Fibroblast of lung (primary cell): ENCODE results near the gene ZPR1. TPM values are rescaled to one million over a fixed set of nuclear protein-coding genes. Genes with fewer than 3 reads are reported as not detected.

Source experiments
- DNase-seq, 2 donors: peaks; one replicate each; pipeline versions ENCODE4 v3.0.0 to v3.0.0-alpha.2; 2010; ENCODE audit warnings: low read depth in 2 of 2
- H2AFZ ChIP-seq: 2 replicates; pipeline ENCODE4 v1.5.1; 2012; ENCODE audit warnings: low read length, control low read depth, inconsistent platforms
- H3K27ac ChIP-seq: 2 replicates; pipeline ENCODE4 v1.5.1; 2011; ENCODE audit warnings: low read length, control low read depth; ENCODE audit not compliant: insufficient read depth
- H3K27me3 ChIP-seq: 2 replicates; pipeline ENCODE4 v1.5.1; 2011; ENCODE audit warnings: mild to moderate bottlenecking, low read length; ENCODE audit not compliant: control insufficient read depth, insufficient read depth
- H3K36me3 ChIP-seq: 2 replicates; pipeline ENCODE4 v1.5.1; 2011; ENCODE audit warnings: low read length; ENCODE audit not compliant: control insufficient read depth, insufficient read depth
- H3K4me1 ChIP-seq: 2 replicates; pipeline ENCODE4 v1.5.1; 2011; ENCODE audit warnings: low read length; ENCODE audit not compliant: control insufficient read depth, insufficient read depth; ENCODE audit errors: extremely low read depth
- H3K4me2 ChIP-seq: 2 replicates; pipeline ENCODE4 v1.5.1; 2011; ENCODE audit warnings: low read length, control low read depth; ENCODE audit not compliant: insufficient read depth; ENCODE audit errors: extremely low read depth
- H3K4me3 ChIP-seq, 4 experiments: fragments of 200-600 bp in 1 of 4; sonication (generic) in 1 of 4; replicated peaks in 1 of 4; 2 replicates each; pipeline ENCODE4 v1.5.1; 2011 to 2016; ENCODE audit warnings: low read length in 4 of 4, low read depth in 3 of 4, mild to moderate bottlenecking in 3 of 4, control low read depth in 2 of 4, inconsistent platforms in 1 of 4, mixed read lengths in 1 of 4; ENCODE audit not compliant: insufficient read depth in 1 of 4; ENCODE audit errors: control extremely low read depth in 1 of 4
- H3K79me2 ChIP-seq: 2 replicates; pipeline ENCODE4 v1.5.1; 2012; ENCODE audit warnings: mild to moderate bottlenecking, low read length, inconsistent platforms; ENCODE audit not compliant: control insufficient read depth, insufficient read depth
- H3K9ac ChIP-seq: 2 replicates; pipeline ENCODE4 v1.5.1; 2011; ENCODE audit warnings: mild to moderate bottlenecking, low read length, control low read depth; ENCODE audit not compliant: insufficient read depth
- H3K9me3 ChIP-seq: 2 replicates; pipeline ENCODE4 v1.5.1; 2012; ENCODE audit warnings: low read depth, low read length; ENCODE audit not compliant: control insufficient read depth, insufficient read depth
- H4K20me1 ChIP-seq: 2 replicates; pipeline ENCODE4 v1.5.1; 2011; ENCODE audit warnings: low read length; ENCODE audit not compliant: control insufficient read depth, insufficient read depth; ENCODE audit errors: extremely low read depth
- CTCF ChIP-seq, 2 donors: IDR thresholded peaks in 1 of 2; conservative IDR thresholded peaks in 1 of 2; 1 replicate in 1 of 2; 2 replicates in 1 of 2; pipeline ENCODE4 v1.5.1; 2011 to 2012; ENCODE audit warnings: low read length in 2 of 2, control low read depth in 1 of 2, inconsistent platforms in 1 of 2, low read depth in 1 of 2, mild to moderate bottlenecking in 1 of 2
- EZH2 ChIP-seq: IDR thresholded peaks from 2 replicates; pipeline ENCODE4 v1.5.1; 2012; ENCODE audit warnings: low read length, control low read depth, mild to moderate bottlenecking; ENCODE audit errors: missing control alignments
- polyA plus RNA-seq, 2 donors: library from polyadenylated mRNA; depleted of rRNA in 1 of 2; stranded (reverse) in 1 of 2; unstranded in 1 of 2; fragments of >200 nt; gene quantifications; 2 replicates each; pipeline ENCODE4 v1.2.1, GENCODE V29; 2011 to 2012; ENCODE audit warnings: missing spikeins in 1 of 2
- total RNA-seq: library from RNA; depleted of rRNA; stranded (reverse); fragments of >200 nt; gene quantifications from 2 replicates; pipeline ENCODE4 v1.2.1, GENCODE V29; 2014

The ZPR1 gene
- total and polyA plus RNA-seq, 2 donors (not counting 1 experiment from before 2014, with no cell fraction given), result 28.4 to 56.4 TPM

GRCh38 chr11:116729501-116730240, 58.2 kb downstream of the ZPR1 start:
- peaks cover 3% of the 10 kb centered on the region for H3K4me1 ChIP-seq
- H3K27ac ChIP-seq, result no peak overlapping the region
- H2AFZ ChIP-seq, result no peak overlapping the region
- H3K27me3 ChIP-seq, result peaks cover 14% of the 10 kb centered on the region
- no peaks in the 10 kb centered on the region for H3K9me3 ChIP-seq
- DNase-seq, result no peak
- no peaks in the 10 kb centered on the region for H4K20me1 ChIP-seq
- H3K9ac ChIP-seq, result no peak overlapping the region
- no peaks in the 10 kb centered on the region for H3K36me3 ChIP-seq
- TF ChIP-seq EZH2 (no peak), CTCF (conservative IDR thresholded peaks at IDR 0.05 in 1 of 2, IDR thresholded peaks at IDR 0.05 in 1 of 2; ENCODE audit: low read depth in 1 of 2, low read length in 2 of 2) (no peak)
- no peak overlapping the region for H3K4me2 ChIP-seq
- H3K4me3 ChIP-seq, result no peak overlapping the region
- no peaks in the 10 kb centered on the region for H3K79me2 ChIP-seq

- no peak for DNase-seq
- Histone ChIP-seq H2AFZ (no peak overlapping the region), H3K36me3 (no peaks in the 10 kb centered on the region), H3K4me3 (no peak overlapping the region), H3K27ac (no peak overlapping the region), H3K9me3 (no peaks in the 10 kb centered on the region), H4K20me1 (no peaks in the 10 kb centered on the region), H3K79me2 (no peaks in the 10 kb centered on the region), H3K27me3 (peaks cover 14% of the 10 kb centered on the region), H3K4me2 (no peak overlapping the region), H3K4me1 (peaks cover 3% of the 10 kb centered on the region), H3K9ac (no peak overlapping the region)
- TF ChIP-seq CTCF (conservative IDR thresholded peaks at IDR 0.05 in 1 of 2, IDR thresholded peaks at IDR 0.05 in 1 of 2; ENCODE audit: low read depth in 1 of 2, low read length in 2 of 2), result no peak
- no peak for TF ChIP-seq EZH2
These were observed 59.8 kb downstream of the ZPR1 start for GRCh38 chr11:116727990-116728389.

- no peaks in the 10 kb centered on the region for H3K9me3 ChIP-seq
- H3K27ac ChIP-seq, result no peak overlapping the region
- peak in 1 of 2 donors; percentile 21 for DNase-seq
- H3K36me3 ChIP-seq, result no peaks in the 10 kb centered on the region
- H3K4me3 ChIP-seq, result no peak overlapping the region
- no peak overlapping the region for H2AFZ ChIP-seq
- TF ChIP-seq EZH2, result no peak
- H4K20me1 ChIP-seq, result no peaks in the 10 kb centered on the region
- H3K27me3 ChIP-seq, result peaks cover 19% of the 10 kb centered on the region
- H3K4me2 ChIP-seq, result no peak overlapping the region
- no peaks in the 10 kb centered on the region for H3K79me2 ChIP-seq
- no peak overlapping the region for H3K9ac ChIP-seq
- peaks cover 3% of the 10 kb centered on the region for H3K4me1 ChIP-seq
These were observed 62.2 kb downstream of the ZPR1 start for GRCh38 chr11:116725434-116726221.
